WTC11 (cell line): ENCODE measurements around the gene SEMA5B. TPM values are rescaled to one million over a fixed set of nuclear protein-coding genes. Genes with fewer than 3 reads are reported as not detected.

Experiments
- ATAC-seq: fragments of 200-7000 bp; cut with Tn5 transposase; 2 replicates; pipeline ENCODE4 v1.10.0; 2021; ENCODE audit warnings: mild to moderate bottlenecking, moderate library complexity
- CTCF ChIA-PET: fragments of 300-600 bp; sonication (Branson Sonifier 250); formaldehyde crosslinking; loops from one replicate; lab custom pipeline; 2021; ENCODE audit warnings: antibody characterized with exemption; lab: Charles Lee
- POLR2A ChIA-PET: fragments of 350-600 bp; sonication (Branson Sonifier 250); formaldehyde crosslinking; loops from one replicate; lab custom pipeline; 2021; ENCODE audit warnings: antibody characterized with exemption; lab: Charles Lee
- DNase-seq: peaks from one replicate; pipeline ENCODE4 v3.0.0; 2021; ENCODE audit warnings: low spot score
- H3K27ac Mint-ChIP-seq: 2 replicates; pipeline ENCODE4 v1.8.0; 2021; ENCODE audit warnings: mixed read lengths
- H3K27me3 Mint-ChIP-seq: 2 replicates; pipeline ENCODE4 v1.8.0; 2021; ENCODE audit warnings: low read depth, mild to moderate bottlenecking, moderate library complexity, mixed read lengths
- H3K36me3 Mint-ChIP-seq: 2 replicates; pipeline ENCODE4 v1.8.0; 2021; ENCODE audit warnings: mixed read lengths
- H3K4me1 Mint-ChIP-seq: 2 replicates; pipeline ENCODE4 v1.8.0; 2022; ENCODE audit warnings: mixed read lengths
- H3K4me3 Mint-ChIP-seq: 2 replicates; pipeline ENCODE4 v1.8.0; 2021; ENCODE audit warnings: mild to moderate bottlenecking, moderate library complexity, mixed read lengths
- H3K9me3 Mint-ChIP-seq: 2 replicates; pipeline ENCODE4 v1.8.0; 2021; ENCODE audit warnings: mixed read lengths
- ATF1 ChIP-seq: sonication (generic); formaldehyde crosslinking; IDR thresholded peaks from 2 replicates; pipeline ENCODE4 v1.8.1; 2023; ENCODE audit warnings: mild to moderate bottlenecking, moderate library complexity, missing genetic modification reagents
- RORB ChIP-seq: fragments of 250-450 bp; sonication (Bioruptor Pico); IDR thresholded peaks from 2 replicates; pipeline ENCODE4 v1.9.0; 2021; ENCODE audit warnings: mild to moderate bottlenecking
- TCF7 ChIP-seq: sonication (generic); formaldehyde crosslinking; IDR thresholded peaks from 2 replicates; pipeline ENCODE4 v1.8.0; 2022; ENCODE audit warnings: mild to moderate bottlenecking, low read depth, missing genetic modification reagents, moderate library complexity
- ZNF416 ChIP-seq: fragments of 250-450 bp; sonication (Bioruptor Pico); IDR thresholded peaks from 2 replicates; pipeline ENCODE4 v1.9.0; 2021; ENCODE audit warnings: mild to moderate bottlenecking, inconsistent platforms
- total RNA-seq: library from RNA; stranded (reverse); gene quantifications from 3 replicates; pipeline ENCODE4 v1.2.3, GENCODE V29; 2021
- TF ChIP-seq, protein P1 (sequence below): sonication (generic); formaldehyde crosslinking; IDR thresholded peaks from 2 replicates; pipeline ENCODE4 v1.8.0; 2023; ENCODE audit warnings: mild to moderate bottlenecking, missing genetic modification reagents
- TF ChIP-seq, protein P2 (sequence below): fragments of 250-450 bp; sonication (Bioruptor Pico); conservative IDR thresholded peaks from 2 replicates; pipeline ENCODE4 v1.9.0; 2021; ENCODE audit warnings: mild to moderate bottlenecking
- TF ChIP-seq, protein P3 (sequence below): fragments of 250-450 bp; sonication (Bioruptor Pico); IDR thresholded peaks from 2 replicates; pipeline ENCODE4 v1.9.0; 2021; ENCODE audit warnings: mild to moderate bottlenecking, borderline replicate concordance
- TF ChIP-seq, protein P4 (sequence below): sonication (generic); formaldehyde crosslinking; IDR thresholded peaks from 2 replicates; pipeline ENCODE4 v1.8.0; 2023; ENCODE audit warnings: missing genetic modification reagents
- TF ChIP-seq, protein P5 (sequence below): sonication (generic); formaldehyde crosslinking; IDR thresholded peaks from 2 replicates; pipeline ENCODE4 v1.8.1; 2022; ENCODE audit warnings: mild to moderate bottlenecking, missing genetic modification reagents, moderate library complexity, borderline replicate concordance
- TF ChIP-seq, protein P6 (sequence below): sonication (generic); formaldehyde crosslinking; IDR thresholded peaks from 2 replicates; pipeline ENCODE4 v1.8.0; 2023; ENCODE audit warnings: missing genetic modification reagents, mild to moderate bottlenecking, borderline replicate concordance
- TF ChIP-seq, protein P7 (sequence below): sonication (generic); formaldehyde crosslinking; IDR thresholded peaks from 2 replicates; pipeline ENCODE4 v1.8.1; 2023; ENCODE audit warnings: mild to moderate bottlenecking, missing genetic modification reagents, moderate library complexity

The SEMA5B gene
- total RNA-seq, 1 experiment from 2014 or later = 20.7 TPM

DNA sequence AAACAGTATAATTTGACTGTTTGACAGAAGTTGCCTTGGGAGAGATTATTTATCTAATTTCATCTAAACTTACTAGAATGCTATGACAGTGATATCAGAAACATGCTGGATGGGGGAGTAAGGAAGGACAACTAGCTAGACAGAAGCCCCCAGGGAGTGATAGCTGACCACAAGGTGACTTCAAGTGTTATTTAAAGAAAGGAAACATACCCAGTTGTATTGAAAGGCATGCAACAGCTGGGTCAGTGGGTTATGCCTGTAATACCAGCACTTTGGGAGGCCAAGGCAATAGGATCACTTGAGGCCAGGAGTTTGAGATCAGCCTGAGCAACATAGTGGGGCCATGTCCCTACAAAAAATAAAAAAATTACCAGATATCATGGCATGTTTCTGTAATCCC is 163.1 kb downstream of the SEMA5B start (continued):
- TF ChIP-seq, protein P1, sequence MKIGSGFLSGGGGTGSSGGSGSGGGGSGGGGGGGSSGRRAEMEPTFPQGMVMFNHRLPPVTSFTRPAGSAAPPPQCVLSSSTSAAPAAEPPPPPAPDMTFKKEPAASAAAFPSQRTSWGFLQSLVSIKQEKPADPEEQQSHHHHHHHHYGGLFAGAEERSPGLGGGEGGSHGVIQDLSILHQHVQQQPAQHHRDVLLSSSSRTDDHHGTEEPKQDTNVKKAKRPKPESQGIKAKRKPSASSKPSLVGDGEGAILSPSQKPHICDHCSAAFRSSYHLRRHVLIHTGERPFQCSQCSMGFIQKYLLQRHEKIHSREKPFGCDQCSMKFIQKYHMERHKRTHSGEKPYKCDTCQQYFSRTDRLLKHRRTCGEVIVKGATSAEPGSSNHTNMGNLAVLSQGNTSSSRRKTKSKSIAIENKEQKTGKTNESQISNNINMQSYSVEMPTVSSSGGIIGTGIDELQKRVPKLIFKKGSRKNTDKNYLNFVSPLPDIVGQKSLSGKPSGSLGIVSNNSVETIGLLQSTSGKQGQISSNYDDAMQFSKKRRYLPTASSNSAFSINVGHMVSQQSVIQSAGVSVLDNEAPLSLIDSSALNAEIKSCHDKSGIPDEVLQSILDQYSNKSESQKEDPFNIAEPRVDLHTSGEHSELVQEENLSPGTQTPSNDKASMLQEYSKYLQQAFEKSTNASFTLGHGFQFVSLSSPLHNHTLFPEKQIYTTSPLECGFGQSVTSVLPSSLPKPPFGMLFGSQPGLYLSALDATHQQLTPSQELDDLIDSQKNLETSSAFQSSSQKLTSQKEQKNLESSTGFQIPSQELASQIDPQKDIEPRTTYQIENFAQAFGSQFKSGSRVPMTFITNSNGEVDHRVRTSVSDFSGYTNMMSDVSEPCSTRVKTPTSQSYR (CRISPR knock-in tag) = no peak
- TF ChIP-seq, protein P2, sequence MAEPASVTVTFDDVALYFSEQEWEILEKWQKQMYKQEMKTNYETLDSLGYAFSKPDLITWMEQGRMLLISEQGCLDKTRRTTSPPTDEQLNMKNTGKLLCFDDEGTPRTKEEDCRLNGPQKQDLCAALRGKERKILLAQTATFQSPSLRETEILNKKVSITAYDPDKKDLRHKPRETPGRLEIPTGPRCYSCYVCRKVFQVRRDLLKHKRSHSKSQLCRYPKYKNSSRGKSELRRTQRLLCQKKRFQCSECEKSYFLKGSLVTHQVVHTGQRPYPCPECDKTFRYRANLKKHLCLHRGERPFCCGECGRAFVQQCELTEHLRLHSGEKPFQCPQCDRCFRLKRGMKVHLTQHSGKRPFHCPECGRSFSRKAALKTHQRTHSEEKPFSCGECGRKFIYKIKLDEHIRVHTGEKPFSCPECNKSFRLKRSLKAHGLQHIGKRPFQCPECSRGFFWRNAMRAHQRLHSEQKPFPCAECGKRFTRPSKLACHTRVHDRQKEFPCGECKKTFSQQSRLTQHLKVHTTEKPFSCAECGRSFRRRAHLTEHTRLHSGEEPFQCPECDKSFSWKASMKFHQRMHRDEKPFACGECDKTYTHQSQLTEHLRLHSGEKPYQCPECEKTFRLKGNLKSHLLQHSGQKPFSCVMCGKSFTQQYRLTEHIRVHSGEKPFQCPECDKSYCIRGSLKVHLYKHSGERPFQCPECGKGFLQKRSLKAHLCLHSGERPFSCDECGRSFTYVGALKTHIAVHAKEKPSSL (CRISPR knock-in tag) = no peak
- TF ChIP-seq, protein P3, sequence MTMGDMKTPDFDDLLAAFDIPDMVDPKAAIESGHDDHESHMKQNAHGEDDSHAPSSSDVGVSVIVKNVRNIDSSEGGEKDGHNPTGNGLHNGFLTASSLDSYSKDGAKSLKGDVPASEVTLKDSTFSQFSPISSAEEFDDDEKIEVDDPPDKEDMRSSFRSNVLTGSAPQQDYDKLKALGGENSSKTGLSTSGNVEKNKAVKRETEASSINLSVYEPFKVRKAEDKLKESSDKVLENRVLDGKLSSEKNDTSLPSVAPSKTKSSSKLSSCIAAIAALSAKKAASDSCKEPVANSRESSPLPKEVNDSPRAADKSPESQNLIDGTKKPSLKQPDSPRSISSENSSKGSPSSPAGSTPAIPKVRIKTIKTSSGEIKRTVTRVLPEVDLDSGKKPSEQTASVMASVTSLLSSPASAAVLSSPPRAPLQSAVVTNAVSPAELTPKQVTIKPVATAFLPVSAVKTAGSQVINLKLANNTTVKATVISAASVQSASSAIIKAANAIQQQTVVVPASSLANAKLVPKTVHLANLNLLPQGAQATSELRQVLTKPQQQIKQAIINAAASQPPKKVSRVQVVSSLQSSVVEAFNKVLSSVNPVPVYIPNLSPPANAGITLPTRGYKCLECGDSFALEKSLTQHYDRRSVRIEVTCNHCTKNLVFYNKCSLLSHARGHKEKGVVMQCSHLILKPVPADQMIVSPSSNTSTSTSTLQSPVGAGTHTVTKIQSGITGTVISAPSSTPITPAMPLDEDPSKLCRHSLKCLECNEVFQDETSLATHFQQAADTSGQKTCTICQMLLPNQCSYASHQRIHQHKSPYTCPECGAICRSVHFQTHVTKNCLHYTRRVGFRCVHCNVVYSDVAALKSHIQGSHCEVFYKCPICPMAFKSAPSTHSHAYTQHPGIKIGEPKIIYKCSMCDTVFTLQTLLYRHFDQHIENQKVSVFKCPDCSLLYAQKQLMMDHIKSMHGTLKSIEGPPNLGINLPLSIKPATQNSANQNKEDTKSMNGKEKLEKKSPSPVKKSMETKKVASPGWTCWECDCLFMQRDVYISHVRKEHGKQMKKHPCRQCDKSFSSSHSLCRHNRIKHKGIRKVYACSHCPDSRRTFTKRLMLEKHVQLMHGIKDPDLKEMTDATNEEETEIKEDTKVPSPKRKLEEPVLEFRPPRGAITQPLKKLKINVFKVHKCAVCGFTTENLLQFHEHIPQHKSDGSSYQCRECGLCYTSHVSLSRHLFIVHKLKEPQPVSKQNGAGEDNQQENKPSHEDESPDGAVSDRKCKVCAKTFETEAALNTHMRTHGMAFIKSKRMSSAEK (CRISPR knock-in tag) = no peak
- TF ChIP-seq, protein P4, sequence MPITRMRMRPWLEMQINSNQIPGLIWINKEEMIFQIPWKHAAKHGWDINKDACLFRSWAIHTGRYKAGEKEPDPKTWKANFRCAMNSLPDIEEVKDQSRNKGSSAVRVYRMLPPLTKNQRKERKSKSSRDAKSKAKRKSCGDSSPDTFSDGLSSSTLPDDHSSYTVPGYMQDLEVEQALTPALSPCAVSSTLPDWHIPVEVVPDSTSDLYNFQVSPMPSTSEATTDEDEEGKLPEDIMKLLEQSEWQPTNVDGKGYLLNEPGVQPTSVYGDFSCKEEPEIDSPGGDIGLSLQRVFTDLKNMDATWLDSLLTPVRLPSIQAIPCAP (CRISPR knock-in tag) = no peak
- TF ChIP-seq, protein P5, sequence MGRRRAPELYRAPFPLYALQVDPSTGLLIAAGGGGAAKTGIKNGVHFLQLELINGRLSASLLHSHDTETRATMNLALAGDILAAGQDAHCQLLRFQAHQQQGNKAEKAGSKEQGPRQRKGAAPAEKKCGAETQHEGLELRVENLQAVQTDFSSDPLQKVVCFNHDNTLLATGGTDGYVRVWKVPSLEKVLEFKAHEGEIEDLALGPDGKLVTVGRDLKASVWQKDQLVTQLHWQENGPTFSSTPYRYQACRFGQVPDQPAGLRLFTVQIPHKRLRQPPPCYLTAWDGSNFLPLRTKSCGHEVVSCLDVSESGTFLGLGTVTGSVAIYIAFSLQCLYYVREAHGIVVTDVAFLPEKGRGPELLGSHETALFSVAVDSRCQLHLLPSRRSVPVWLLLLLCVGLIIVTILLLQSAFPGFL (CRISPR knock-in tag) = no peak
- TF ChIP-seq ZNF416 (CRISPR knock-in tag) = no peak
- TF ChIP-seq RORB (CRISPR knock-in tag) = no peak
- TF ChIP-seq ATF1 = no peak
- TF ChIP-seq, protein P6, sequence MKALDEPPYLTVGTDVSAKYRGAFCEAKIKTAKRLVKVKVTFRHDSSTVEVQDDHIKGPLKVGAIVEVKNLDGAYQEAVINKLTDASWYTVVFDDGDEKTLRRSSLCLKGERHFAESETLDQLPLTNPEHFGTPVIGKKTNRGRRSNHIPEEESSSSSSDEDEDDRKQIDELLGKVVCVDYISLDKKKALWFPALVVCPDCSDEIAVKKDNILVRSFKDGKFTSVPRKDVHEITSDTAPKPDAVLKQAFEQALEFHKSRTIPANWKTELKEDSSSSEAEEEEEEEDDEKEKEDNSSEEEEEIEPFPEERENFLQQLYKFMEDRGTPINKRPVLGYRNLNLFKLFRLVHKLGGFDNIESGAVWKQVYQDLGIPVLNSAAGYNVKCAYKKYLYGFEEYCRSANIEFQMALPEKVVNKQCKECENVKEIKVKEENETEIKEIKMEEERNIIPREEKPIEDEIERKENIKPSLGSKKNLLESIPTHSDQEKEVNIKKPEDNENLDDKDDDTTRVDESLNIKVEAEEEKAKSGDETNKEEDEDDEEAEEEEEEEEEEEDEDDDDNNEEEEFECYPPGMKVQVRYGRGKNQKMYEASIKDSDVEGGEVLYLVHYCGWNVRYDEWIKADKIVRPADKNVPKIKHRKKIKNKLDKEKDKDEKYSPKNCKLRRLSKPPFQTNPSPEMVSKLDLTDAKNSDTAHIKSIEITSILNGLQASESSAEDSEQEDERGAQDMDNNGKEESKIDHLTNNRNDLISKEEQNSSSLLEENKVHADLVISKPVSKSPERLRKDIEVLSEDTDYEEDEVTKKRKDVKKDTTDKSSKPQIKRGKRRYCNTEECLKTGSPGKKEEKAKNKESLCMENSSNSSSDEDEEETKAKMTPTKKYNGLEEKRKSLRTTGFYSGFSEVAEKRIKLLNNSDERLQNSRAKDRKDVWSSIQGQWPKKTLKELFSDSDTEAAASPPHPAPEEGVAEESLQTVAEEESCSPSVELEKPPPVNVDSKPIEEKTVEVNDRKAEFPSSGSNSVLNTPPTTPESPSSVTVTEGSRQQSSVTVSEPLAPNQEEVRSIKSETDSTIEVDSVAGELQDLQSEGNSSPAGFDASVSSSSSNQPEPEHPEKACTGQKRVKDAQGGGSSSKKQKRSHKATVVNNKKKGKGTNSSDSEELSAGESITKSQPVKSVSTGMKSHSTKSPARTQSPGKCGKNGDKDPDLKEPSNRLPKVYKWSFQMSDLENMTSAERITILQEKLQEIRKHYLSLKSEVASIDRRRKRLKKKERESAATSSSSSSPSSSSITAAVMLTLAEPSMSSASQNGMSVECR (CRISPR knock-in tag) = no peak

DNA sequence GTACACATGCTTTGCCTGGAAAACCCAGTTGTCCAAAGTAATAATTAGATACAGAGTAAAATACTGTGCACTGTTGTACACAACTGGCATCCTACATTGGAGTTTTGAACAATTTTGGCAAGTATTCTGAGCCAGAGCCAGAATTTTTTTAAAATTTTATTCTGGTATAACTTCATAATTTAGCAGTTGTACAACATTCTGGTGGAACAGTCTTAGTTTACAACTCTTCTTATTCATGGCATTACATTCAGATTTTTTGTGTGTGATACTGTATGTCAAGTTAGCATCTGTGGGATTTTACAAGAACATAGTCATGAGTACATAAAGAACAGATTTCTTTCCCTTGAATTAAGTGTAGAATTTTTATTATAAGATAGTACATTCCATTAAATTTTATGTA is 165.2 kb downstream of the SEMA5B start:
- DNase-seq (no peak), ATAC-seq (no peak)
- ChIA-PET CTCF (no interaction called here), POLR2A (no interaction called here)
- Mint-ChIP-seq H3K27me3 (no peaks in the 10 kb centered on the region), H3K36me3 (no peaks in the 10 kb centered on the region), H3K27ac (no peak overlapping the region), H3K9me3 (no peaks in the 10 kb centered on the region), H3K4me3 (no peak overlapping the region), H3K4me1 (no peaks in the 10 kb centered on the region)
- no peak for TF ChIP-seq TCF7
- TF ChIP-seq, protein P7, sequence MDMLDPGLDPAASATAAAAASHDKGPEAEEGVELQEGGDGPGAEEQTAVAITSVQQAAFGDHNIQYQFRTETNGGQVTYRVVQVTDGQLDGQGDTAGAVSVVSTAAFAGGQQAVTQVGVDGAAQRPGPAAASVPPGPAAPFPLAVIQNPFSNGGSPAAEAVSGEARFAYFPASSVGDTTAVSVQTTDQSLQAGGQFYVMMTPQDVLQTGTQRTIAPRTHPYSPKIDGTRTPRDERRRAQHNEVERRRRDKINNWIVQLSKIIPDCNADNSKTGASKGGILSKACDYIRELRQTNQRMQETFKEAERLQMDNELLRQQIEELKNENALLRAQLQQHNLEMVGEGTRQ = no peak
